GM23248 (cell line): ENCODE results near the gene TADA1. TPM values are rescaled to one million over a fixed set of nuclear protein-coding genes. Genes with fewer than 3 reads are reported as not detected.

Source experiments
- DNase-seq: peaks from one replicate; pipeline ENCODE4 v3.0.0-alpha.2; 2015
- H2AFZ ChIP-seq: fragments of 200-600 bp; sonication (generic); 2 replicates; pipeline ENCODE4 v1.6.1; 2016; ENCODE audit warnings: antibody characterized with exemption
- H3F3A ChIP-seq: fragments of 200-600 bp; sonication (generic); 2 replicates; pipeline ENCODE4 v1.6.1; 2016; ENCODE audit warnings: mild to moderate bottlenecking, antibody characterized with exemption, mixed run types; ENCODE audit not compliant: insufficient read depth
- H3K27ac ChIP-seq: fragments of 200-600 bp; sonication (generic); 2 replicates; pipeline ENCODE4 v1.5.1; 2016; ENCODE audit warnings: mild to moderate bottlenecking
- H3K27me3 ChIP-seq: fragments of 200-600 bp; sonication (generic); replicated peaks from 2 replicates; pipeline ENCODE4 v1.6.1; 2016; ENCODE audit warnings: mild to moderate bottlenecking; ENCODE audit not compliant: insufficient read depth
- H3K36me3 ChIP-seq: fragments of 200-600 bp; sonication (generic); 2 replicates; pipeline ENCODE4 v1.6.1; 2016; ENCODE audit warnings: low read depth, mild to moderate bottlenecking
- H3K4me1 ChIP-seq: fragments of 200-600 bp; sonication (generic); 2 replicates; pipeline ENCODE4 v1.6.1; 2016; ENCODE audit warnings: mild to moderate bottlenecking; ENCODE audit not compliant: insufficient read depth
- H3K4me2 ChIP-seq: fragments of 200-600 bp; sonication (generic); one replicate; pipeline ENCODE4 v1.6.1; 2016; ENCODE audit warnings: mild to moderate bottlenecking; ENCODE audit not compliant: unreplicated experiment
- H3K4me3 ChIP-seq: fragments of 200-600 bp; sonication (generic); 2 replicates; pipeline ENCODE4 v1.5.1; 2016; ENCODE audit warnings: mild to moderate bottlenecking
- H3K79me2 ChIP-seq: fragments of 200-600 bp; sonication (generic); 2 replicates; pipeline ENCODE4 v1.6.1; 2016; ENCODE audit warnings: mild to moderate bottlenecking; ENCODE audit not compliant: insufficient read depth
- H3K9ac ChIP-seq: fragments of 200-600 bp; sonication (generic); 2 replicates; pipeline ENCODE4 v1.6.1; 2016; ENCODE audit warnings: mild to moderate bottlenecking
- H3K9me2 ChIP-seq: fragments of 200-600 bp; sonication (generic); 2 replicates; pipeline ENCODE4 v1.6.1; 2016; ENCODE audit warnings: mixed run types, mild to moderate bottlenecking, moderate library complexity; ENCODE audit not compliant: insufficient read depth
- H3K9me3 ChIP-seq: fragments of 200-600 bp; sonication (generic); one replicate; pipeline ENCODE4 v1.6.1; 2017; ENCODE audit warnings: low read depth
- H4K20me1 ChIP-seq: fragments of 200-600 bp; sonication (generic); 2 replicates; pipeline ENCODE4 v1.6.0; 2016; ENCODE audit not compliant: insufficient read depth
- EZH2 ChIP-seq: fragments of 200-600 bp; sonication (generic); IDR thresholded peaks from 2 replicates; pipeline ENCODE4 v1.6.1; 2018; ENCODE audit warnings: antibody characterized with exemption, mild to moderate bottlenecking; ENCODE audit not compliant: insufficient read depth, poor library complexity, severe bottlenecking
- EZH2phosphoT487 ChIP-seq: fragments of 200-600 bp; sonication (generic); IDR thresholded peaks from 2 replicates; pipeline ENCODE4 v1.6.1; 2018; ENCODE audit warnings: antibody characterized with exemption, moderate library complexity, mild to moderate bottlenecking, low read depth; ENCODE audit not compliant: insufficient read depth
- WGBS, 2 experiments: methylation state at CpG; one replicate each; pipeline ENCODE4 v1.1.6; 2015 to 2017; ENCODE audit warnings: low lambda C conversion rate in 2 of 2, low coverage in 1 of 2; ENCODE audit errors: missing lambda C conversion rate in 2 of 2; 5-methylcytosine and 5-hydroxymethylcytosine counted together
- in situ Hi-C: fragments of 300-500 bp; cut with MboI; formaldehyde crosslinking; loops from 2 replicates; pipeline ENCODE4 v1.15.0; 2020
- polyA plus RNA-seq: library from polyadenylated mRNA; unstranded; fragments of >200 nt; fragmentation: Nextera tagmentation; extraction: Ambion mirVana; gene quantifications from 2 replicates; pipeline ENCODE4 v1.2.1, GENCODE V29; 2016
- total RNA-seq: library from RNA; depleted of rRNA; stranded (reverse); fragments of >200 nt; shearing (Covaris generic); gene quantifications from 2 replicates; pipeline ENCODE4 v1.2.3, GENCODE V29; 2014

TADA1 gene
- total and polyA plus RNA-seq, 2 experiments from 2014 or later = 7.0 to 9.9 TPM

GRCh38 chr1:166905136-166905535 is 29.1 kb upstream of the TADA1 start:
- peak; percentile 17 for DNase-seq

GRCh38 chr1:166903232-166903631 is 27.2 kb upstream of the TADA1 start:
- H3K4me2 ChIP-seq = no peak overlapping the region
- TF ChIP-seq EZH2phosphoT487 (no peak), EZH2 (no peak)
- no peak overlapping the region for H3K27ac ChIP-seq
- peaks cover 6% of the 10 kb centered on the region; the same call in 1 of the 2 replicates for H3K4me1 ChIP-seq
- H3K9ac ChIP-seq = no peak overlapping the region
- WGBS, 2 experiments = 50 to 60% methylated on average over 1 of the region's 1 CpG
- no peak overlapping the region for H3K4me3 ChIP-seq
- 0 out of 2 replicates have a peak, but pooled peaks cover 7% of the 10 kb centered on the region for H3F3A ChIP-seq
- no peaks in the 10 kb centered on the region for H3K79me2 ChIP-seq
- no peak for DNase-seq
- in situ Hi-C loops = no loop called here
- H3K27me3 ChIP-seq = no peaks in the 10 kb centered on the region
- H3K9me2 ChIP-seq = no peaks in the 10 kb centered on the region
- no peaks in the 10 kb centered on the region for H4K20me1 ChIP-seq
- H3K9me3 ChIP-seq = no peaks in the 10 kb centered on the region
- H2AFZ ChIP-seq = no peak overlapping the region
- H3K36me3 ChIP-seq = no peaks in the 10 kb centered on the region

More at GRCh38 chr1:166905136-166905535, 29.1 kb upstream of the TADA1 start:
- no peaks in the 10 kb centered on the region for H3K9me2 ChIP-seq
- no peak overlapping the region for H3K4me2 ChIP-seq
- no peak overlapping the region for H3K27ac ChIP-seq
- H3K36me3 ChIP-seq = no peaks in the 10 kb centered on the region
- no peaks in the 10 kb centered on the region for H3K79me2 ChIP-seq
- WGBS, 2 experiments = 13 to 14% methylated on average over 2 of the region's 2 CpGs
- no peak overlapping the region for H3K4me3 ChIP-seq
- 0 out of 2 replicates have a peak, but pooled peaks cover 7% of the 10 kb centered on the region for H3F3A ChIP-seq
- no peak overlapping the region for H2AFZ ChIP-seq
- TF ChIP-seq EZH2phosphoT487 (no peak), EZH2 (no peak)
- no peak overlapping the region for H3K9ac ChIP-seq
- no peaks in the 10 kb centered on the region for H4K20me1 ChIP-seq
- no peaks in the 10 kb centered on the region for H3K9me3 ChIP-seq
- in situ Hi-C loops = no loop called here
- no peaks in the 10 kb centered on the region for H3K27me3 ChIP-seq
- H3K4me1 ChIP-seq = peaks cover 6% of the 10 kb centered on the region; the same call in 1 of the 2 replicates

- Histone ChIP-seq H3K9me3 (no peaks in the 10 kb centered on the region), H3K9me2 (no peaks in the 10 kb centered on the region), H3K9ac (no peak overlapping the region), H3K79me2 (no peaks in the 10 kb centered on the region), H3K4me2 (no peak overlapping the region), H3K27me3 (no peaks in the 10 kb centered on the region), H3K4me1 (peaks cover 6% of the 10 kb centered on the region; the same call in 1 of the 2 replicates), H2AFZ (no peak overlapping the region), H3K4me3 (no peak overlapping the region), H3K36me3 (no peaks in the 10 kb centered on the region), H3F3A (0 out of 2 replicates have a peak, but pooled peaks cover 7% of the 10 kb centered on the region), H3K27ac (no peak overlapping the region), H4K20me1 (no peaks in the 10 kb centered on the region)
- peak; percentile 49 for DNase-seq
- TF ChIP-seq EZH2 = no peak
- TF ChIP-seq EZH2phosphoT487 = no peak
- WGBS, 2 experiments = 72 to 79% methylated on average over 1 of the region's 1 CpG
- in situ Hi-C loops = no loop called here
Observed at GRCh38 chr1:166902279-166902678, 26.2 kb upstream of the TADA1 start.

DNA sequence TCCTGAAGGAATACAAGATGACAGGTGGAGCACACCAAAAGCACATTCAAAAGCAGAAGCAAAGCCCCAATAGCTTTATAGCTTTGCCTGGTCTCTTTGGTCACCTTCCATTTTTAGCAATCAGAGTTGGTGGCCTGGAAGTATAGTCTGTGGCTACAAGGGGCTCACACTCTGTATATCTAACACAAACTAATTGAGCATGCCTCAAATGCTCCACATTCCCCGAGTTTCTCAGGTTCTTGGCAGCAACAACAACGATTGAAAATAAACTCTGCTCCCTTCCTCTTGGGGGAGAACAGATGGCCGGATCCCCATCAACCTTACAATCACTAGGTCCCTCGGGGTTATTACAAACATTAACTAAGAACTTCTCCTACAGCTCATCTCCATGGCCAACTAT is 24.9 kb upstream of the TADA1 start:
- Histone ChIP-seq H3K27ac (no peak overlapping the region), H3K4me3 (no peak overlapping the region), H3K27me3 (no peaks in the 10 kb centered on the region), H2AFZ (no peak overlapping the region), H3K79me2 (no peaks in the 10 kb centered on the region), H3K9me3 (no peaks in the 10 kb centered on the region), H3K36me3 (no peaks in the 10 kb centered on the region), H3K9ac (no peak overlapping the region), H4K20me1 (no peaks in the 10 kb centered on the region), H3K4me1 (peaks cover 6% of the 10 kb centered on the region; the same call in 1 of the 2 replicates), H3K9me2 (no peaks in the 10 kb centered on the region), H3F3A (0 out of 2 replicates have a peak, but pooled peaks cover 5% of the 10 kb centered on the region), H3K4me2 (no peak overlapping the region)
- in situ Hi-C loops = no loop called here
- 13 to 19% methylated on average over 4 of the region's 4 CpGs for WGBS, 2 experiments
- TF ChIP-seq EZH2phosphoT487 (no peak), EZH2 (no peak)
- DNase-seq = no peak

GRCh38 chr1:166899769-166900168 is 23.7 kb upstream of the TADA1 start:
- peaks cover 7% of the 10 kb centered on the region; the same call in 1 of the 2 replicates for H3K27me3 ChIP-seq
- H3K79me2 ChIP-seq = no peaks in the 10 kb centered on the region
- no peak overlapping the region for H3K27ac ChIP-seq
- in situ Hi-C loops = no loop called here
- H2AFZ ChIP-seq = no peak overlapping the region
- no peak for DNase-seq
- no peak overlapping the region for H3K4me2 ChIP-seq
- H3K9ac ChIP-seq = no peak overlapping the region
- no peaks in the 10 kb centered on the region for H3K4me1 ChIP-seq
- H3K36me3 ChIP-seq = no peaks in the 10 kb centered on the region
- H3F3A ChIP-seq = no peaks in the 10 kb centered on the region
- no peak overlapping the region for H3K4me3 ChIP-seq
- H4K20me1 ChIP-seq = no peaks in the 10 kb centered on the region
- TF ChIP-seq EZH2phosphoT487 = no peak
- no peak for TF ChIP-seq EZH2
- H3K9me2 ChIP-seq = no peaks in the 10 kb centered on the region
- H3K9me3 ChIP-seq = no peaks in the 10 kb centered on the region
